Measurements from ENCODE around the gene KIF5C. TPM values are rescaled to one million over a fixed set of nuclear protein-coding genes. Genes with fewer than 3 reads are reported as not detected.

The KIF5C gene
- polyA plus RNA-seq, 2 donors: 0.16 to 0.18 TPM

DNA sequence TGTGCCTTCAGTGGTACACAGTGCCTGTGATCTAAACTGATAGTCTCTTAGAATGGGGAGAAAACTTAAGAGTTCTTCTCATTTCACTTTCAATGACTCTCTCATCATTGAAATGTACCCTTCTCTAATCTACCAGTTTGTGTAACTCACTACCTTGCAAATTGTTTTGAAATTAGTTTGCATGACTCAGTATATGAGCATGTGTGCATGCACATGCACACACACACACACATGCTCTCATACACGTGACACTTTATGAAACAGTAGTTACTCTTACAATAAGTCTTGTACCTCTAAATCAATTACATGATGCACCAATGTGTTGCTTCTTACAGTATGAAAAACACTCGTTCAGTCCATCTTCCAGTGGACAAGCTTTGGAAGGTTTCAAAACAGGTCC is 174.1 kb downstream of the KIF5C start:
- no peaks in the 10 kb centered on the region for H3K36me3 ChIP-seq (ENCODE audit: control insufficient read depth in 2 of 2, insufficient read depth in 2 of 2, low read length in 1 of 2)
- no peaks in the 10 kb centered on the region for H3K4me1 ChIP-seq (ENCODE audit: control insufficient read depth in 2 of 2, insufficient read depth in 2 of 2, low read length in 1 of 2)
- H3K4me3 ChIP-seq (ENCODE audit: low read depth in 1 of 2, low read length in 2 of 2): no peak overlapping the region
- WGBS, 2 donors: 81 to 85% methylated on average over 2 of the region's 2 CpGs
- H3K9me3 ChIP-seq (ENCODE audit: control insufficient read depth in 2 of 2, insufficient read depth in 1 of 2, low read depth in 1 of 2, low read length in 1 of 2): peaks cover 0 to 2% of the 10 kb centered on the region in 2 donors
- H3K27ac ChIP-seq (ENCODE audit: low read depth in 2 of 2, low read length in 1 of 2): no peak overlapping the region
- H3K27me3 ChIP-seq (ENCODE audit: control insufficient read depth in 1 of 2, insufficient read depth in 2 of 2, low read length in 2 of 2): no peaks in the 10 kb centered on the region

DNA sequence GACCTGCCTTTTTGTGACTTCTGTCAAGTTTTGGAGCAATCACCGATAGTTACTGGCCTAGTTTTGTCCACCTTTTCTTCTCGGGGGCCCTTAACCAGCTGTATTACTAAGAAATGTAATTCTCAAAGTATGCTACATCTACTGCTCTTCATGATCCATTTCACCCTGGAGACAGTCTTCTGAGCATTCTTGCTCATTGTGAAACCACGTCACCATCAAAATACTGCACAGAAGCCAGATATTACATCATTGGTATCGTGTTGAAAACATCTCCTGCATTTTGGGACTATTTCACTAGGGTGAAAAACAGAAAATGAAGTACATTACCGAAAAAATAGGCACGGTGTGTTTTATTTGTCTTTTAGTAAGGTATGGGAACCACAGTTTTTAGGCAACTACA is 175.2 kb downstream of the KIF5C start:
- H3K36me3 ChIP-seq (ENCODE audit: control insufficient read depth in 2 of 2, insufficient read depth in 2 of 2, low read length in 1 of 2): no peaks in the 10 kb centered on the region
- no peaks in the 10 kb centered on the region for H3K4me1 ChIP-seq (ENCODE audit: control insufficient read depth in 2 of 2, insufficient read depth in 2 of 2, low read length in 1 of 2)
- no peaks in the 10 kb centered on the region for H3K27me3 ChIP-seq (ENCODE audit: control insufficient read depth in 1 of 2, insufficient read depth in 2 of 2, low read length in 2 of 2)
- peaks cover 0 to 2% of the 10 kb centered on the region in 2 donors for H3K9me3 ChIP-seq (ENCODE audit: control insufficient read depth in 2 of 2, insufficient read depth in 1 of 2, low read depth in 1 of 2, low read length in 1 of 2)
- no peak overlapping the region for H3K4me3 ChIP-seq (ENCODE audit: low read depth in 1 of 2, low read length in 2 of 2)
- 71 to 73% methylated on average over 6 of the region's 6 CpGs for WGBS, 2 donors
- H3K27ac ChIP-seq (ENCODE audit: low read depth in 2 of 2, low read length in 1 of 2): no peak overlapping the region

DNA sequence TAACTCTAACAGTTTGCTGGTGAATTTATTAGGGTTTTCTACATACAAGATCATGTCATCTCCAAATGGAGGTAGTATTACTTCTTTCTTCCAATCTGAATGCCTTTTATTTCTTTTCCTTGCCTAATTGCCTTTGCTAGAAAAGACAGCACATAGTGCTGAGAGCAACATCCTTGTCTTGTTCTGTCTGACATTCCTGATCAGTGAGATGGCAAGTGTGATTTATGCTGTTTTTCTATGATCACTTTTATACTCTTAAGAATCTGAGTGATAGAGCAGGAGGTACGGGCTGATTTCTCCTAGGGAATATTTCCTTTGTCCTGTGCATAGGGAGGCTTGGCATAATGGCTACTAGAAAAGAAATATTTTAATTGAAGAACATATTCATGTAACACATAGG is 180.7 kb downstream of the KIF5C start:
- WGBS, 2 donors: 52 to 78% methylated on average over 1 of the region's 1 CpG

DNA sequence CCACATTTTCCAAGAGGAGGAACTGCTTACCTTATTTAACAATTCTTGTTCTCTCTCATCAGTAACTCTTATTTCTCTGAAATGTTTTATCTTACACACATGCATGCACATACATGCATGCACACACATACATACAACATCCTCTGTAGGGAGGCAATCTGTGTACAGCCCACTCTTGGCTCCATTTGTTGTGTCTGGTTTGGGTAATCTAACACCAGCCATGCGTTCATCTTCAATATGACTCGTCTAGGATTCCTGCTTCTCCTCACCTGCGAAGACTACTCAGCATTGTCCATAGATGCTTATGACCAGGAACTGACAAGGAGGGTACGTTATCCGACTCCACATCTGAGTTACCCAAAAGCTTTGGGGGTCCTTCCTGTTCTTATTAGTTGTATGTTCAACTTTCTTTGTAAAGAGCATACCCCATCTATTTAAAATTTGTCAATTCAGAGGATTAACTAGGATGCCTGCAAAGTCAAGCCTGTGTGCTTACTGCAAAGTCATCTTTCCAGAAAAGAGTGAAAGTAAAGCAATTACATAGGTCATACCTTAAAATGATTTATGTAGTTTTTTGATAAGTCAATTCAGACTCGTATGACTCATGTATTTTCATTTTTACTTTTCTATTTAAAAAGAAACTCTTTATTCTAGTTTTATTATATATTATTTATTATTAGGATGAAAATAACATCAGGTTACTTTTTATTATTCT is 181.7 kb downstream of the KIF5C start:
- H3K9me3 ChIP-seq (ENCODE audit: control insufficient read depth in 2 of 2, insufficient read depth in 1 of 2, low read depth in 1 of 2, low read length in 1 of 2): no peaks in the 10 kb centered on the region
- H3K4me3 ChIP-seq (ENCODE audit: low read depth in 1 of 2, low read length in 2 of 2): no peak overlapping the region
- H3K4me1 ChIP-seq (ENCODE audit: control insufficient read depth in 2 of 2, insufficient read depth in 2 of 2, low read length in 1 of 2): peaks cover 0 to 2% of the 10 kb centered on the region in 2 donors
- no peaks in the 10 kb centered on the region for H3K36me3 ChIP-seq (ENCODE audit: control insufficient read depth in 2 of 2, insufficient read depth in 2 of 2, low read length in 1 of 2)
- no peak overlapping the region for H3K27ac ChIP-seq (ENCODE audit: low read depth in 2 of 2, low read length in 1 of 2)
- H3K27me3 ChIP-seq (ENCODE audit: control insufficient read depth in 1 of 2, insufficient read depth in 2 of 2, low read length in 2 of 2): no peaks in the 10 kb centered on the region
- 79 to 80% methylated on average over 6 of the region's 6 CpGs for WGBS, 2 donors

More for the DNA sequence above, 180.7 kb downstream of the KIF5C start:
- Histone ChIP-seq H3K4me3 (ENCODE audit: low read depth in 1 of 2, low read length in 2 of 2) (no peak overlapping the region), H3K27me3 (ENCODE audit: control insufficient read depth in 1 of 2, insufficient read depth in 2 of 2, low read length in 2 of 2) (no peaks in the 10 kb centered on the region), H3K36me3 (ENCODE audit: control insufficient read depth in 2 of 2, insufficient read depth in 2 of 2, low read length in 1 of 2) (no peaks in the 10 kb centered on the region), H3K4me1 (ENCODE audit: control insufficient read depth in 2 of 2, insufficient read depth in 2 of 2, low read length in 1 of 2) (peaks cover 0 to 2% of the 10 kb centered on the region in 2 donors), H3K27ac (ENCODE audit: low read depth in 2 of 2, low read length in 1 of 2) (no peak overlapping the region), H3K9me3 (ENCODE audit: control insufficient read depth in 2 of 2, insufficient read depth in 1 of 2, low read depth in 1 of 2, low read length in 1 of 2) (no peaks in the 10 kb centered on the region)

DNA sequence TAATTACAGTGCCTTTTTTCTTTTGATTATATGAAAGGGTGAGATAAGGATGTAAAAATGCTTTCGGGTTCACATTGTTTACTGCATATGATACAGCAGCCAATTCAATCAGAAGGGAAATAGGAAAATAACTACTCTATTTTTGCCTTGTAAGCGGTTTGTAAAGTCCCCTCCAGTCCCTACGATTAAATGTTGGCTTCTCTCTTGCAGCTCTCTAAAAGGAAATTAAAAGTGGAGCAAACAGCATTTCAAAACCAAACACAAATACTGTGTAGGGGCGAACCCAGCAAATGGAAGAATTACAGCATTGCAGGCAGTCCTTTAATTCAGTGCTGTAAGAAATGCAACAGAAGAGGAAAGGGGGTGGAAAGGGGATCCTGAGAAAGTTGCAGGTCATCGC is 182.4 kb downstream of the KIF5C start:
- H3K4me3 ChIP-seq (ENCODE audit: low read depth in 1 of 2, low read length in 2 of 2): no peak overlapping the region
- no peaks in the 10 kb centered on the region for H3K27me3 ChIP-seq (ENCODE audit: control insufficient read depth in 1 of 2, insufficient read depth in 2 of 2, low read length in 2 of 2)
- no peak overlapping the region for H3K27ac ChIP-seq (ENCODE audit: low read depth in 2 of 2, low read length in 1 of 2)
- peaks cover 0 to 2% of the 10 kb centered on the region in 2 donors for H3K4me1 ChIP-seq (ENCODE audit: control insufficient read depth in 2 of 2, insufficient read depth in 2 of 2, low read length in 1 of 2)
- H3K36me3 ChIP-seq (ENCODE audit: control insufficient read depth in 2 of 2, insufficient read depth in 2 of 2, low read length in 1 of 2): no peaks in the 10 kb centered on the region
- 49 to 53% methylated on average over 5 of the region's 5 CpGs for WGBS, 2 donors
- H3K9me3 ChIP-seq (ENCODE audit: control insufficient read depth in 2 of 2, insufficient read depth in 1 of 2, low read depth in 1 of 2, low read length in 1 of 2): no peaks in the 10 kb centered on the region

DNA sequence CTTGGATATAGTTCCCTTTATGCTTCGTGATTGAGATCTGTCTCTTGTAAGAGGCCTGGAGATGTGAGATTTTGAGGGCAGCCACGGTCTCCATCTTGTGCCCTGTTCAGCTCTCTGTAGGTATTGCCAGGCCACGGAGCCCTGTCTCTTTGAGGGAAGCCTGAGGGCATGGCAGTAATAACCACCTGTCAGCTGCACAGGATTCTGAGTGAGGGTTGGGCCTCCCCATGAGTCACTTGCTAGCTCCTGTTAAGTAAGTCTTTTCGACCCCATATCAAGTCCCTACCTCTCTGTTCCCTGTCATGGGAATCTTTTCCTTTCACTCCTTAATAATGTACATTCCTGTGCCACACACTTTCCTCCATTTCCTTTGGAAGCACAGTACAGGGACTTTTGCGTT is 183.9 kb downstream of the KIF5C start:
- Histone ChIP-seq H3K27me3 (ENCODE audit: control insufficient read depth in 1 of 2, insufficient read depth in 2 of 2, low read length in 2 of 2) (no peaks in the 10 kb centered on the region), H3K27ac (ENCODE audit: low read depth in 2 of 2, low read length in 1 of 2) (no peak overlapping the region), H3K4me1 (ENCODE audit: control insufficient read depth in 2 of 2, insufficient read depth in 2 of 2, low read length in 1 of 2) (peaks cover 0 to 2% of the 10 kb centered on the region in 2 donors), H3K4me3 (ENCODE audit: low read depth in 1 of 2, low read length in 2 of 2) (no peak overlapping the region), H3K9me3 (ENCODE audit: control insufficient read depth in 2 of 2, insufficient read depth in 1 of 2, low read depth in 1 of 2, low read length in 1 of 2) (no peaks in the 10 kb centered on the region), H3K36me3 (ENCODE audit: control insufficient read depth in 2 of 2, insufficient read depth in 2 of 2, low read length in 1 of 2) (no peaks in the 10 kb centered on the region)
- 72 to 83% methylated on average over 5 of the region's 5 CpGs for WGBS, 2 donors

DNA sequence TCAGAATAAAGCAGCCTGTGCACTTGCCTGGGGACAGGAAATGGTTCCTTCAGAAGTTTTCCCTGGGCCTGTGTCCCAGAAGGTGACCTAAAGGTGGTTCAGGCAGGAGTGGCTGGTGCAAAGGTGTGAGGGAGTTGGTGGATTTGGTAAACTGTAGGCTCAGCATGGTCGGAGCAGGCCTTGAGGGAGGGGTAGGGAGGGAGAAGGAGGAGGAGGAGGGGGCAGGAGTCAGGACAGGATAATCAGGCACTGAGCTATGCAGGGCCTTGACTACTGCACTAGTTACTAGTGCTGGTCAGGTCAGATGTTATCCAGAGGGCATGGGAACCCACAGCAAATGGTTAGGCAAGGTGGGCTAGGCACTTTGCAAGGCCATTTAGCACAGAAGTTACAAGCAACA is 184.8 kb downstream of the KIF5C start:
- no peaks in the 10 kb centered on the region for H3K27me3 ChIP-seq (ENCODE audit: control insufficient read depth in 1 of 2, insufficient read depth in 2 of 2, low read length in 2 of 2)
- H3K4me3 ChIP-seq (ENCODE audit: low read depth in 1 of 2, low read length in 2 of 2): no peak overlapping the region
- no peaks in the 10 kb centered on the region for H3K36me3 ChIP-seq (ENCODE audit: control insufficient read depth in 2 of 2, insufficient read depth in 2 of 2, low read length in 1 of 2)
- H3K27ac ChIP-seq (ENCODE audit: low read depth in 2 of 2, low read length in 1 of 2): no peak overlapping the region
- H3K9me3 ChIP-seq (ENCODE audit: control insufficient read depth in 2 of 2, insufficient read depth in 1 of 2, low read depth in 1 of 2, low read length in 1 of 2): no peaks in the 10 kb centered on the region
- 44 to 75% methylated on average over 1 of the region's 1 CpG for WGBS, 2 donors
- peaks cover 0 to 2% of the 10 kb centered on the region in 2 donors for H3K4me1 ChIP-seq (ENCODE audit: control insufficient read depth in 2 of 2, insufficient read depth in 2 of 2, low read length in 1 of 2)

DNA sequence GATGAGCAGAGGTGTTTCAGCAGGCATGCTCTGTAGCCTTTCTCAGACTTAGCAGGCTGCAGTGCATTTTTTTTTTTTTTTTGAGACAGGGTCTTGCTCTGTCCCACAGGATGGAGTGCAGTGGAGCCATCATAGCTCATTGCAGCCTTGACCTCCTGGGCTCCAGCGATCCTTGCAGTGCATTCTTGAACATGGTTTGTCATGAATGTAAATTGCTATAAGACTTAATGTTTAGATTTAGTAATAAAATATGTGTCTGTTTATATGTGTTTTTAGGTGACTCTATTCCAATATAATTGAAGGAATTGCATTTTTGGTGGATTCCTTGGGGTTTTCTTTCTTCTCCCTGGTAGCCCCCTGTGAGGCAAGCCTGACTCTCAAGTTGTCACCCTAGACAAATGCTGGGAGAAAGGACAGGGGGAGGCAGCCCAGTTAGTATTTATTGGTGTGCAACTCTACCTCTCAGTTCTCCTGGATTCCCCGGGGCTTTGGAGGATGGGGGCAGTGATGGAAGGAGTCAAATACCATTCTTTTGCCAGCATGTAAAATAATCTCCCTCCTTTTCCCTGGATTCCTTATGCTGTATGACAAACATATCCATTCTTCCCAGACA is 186.2 kb downstream of the KIF5C start:
- Histone ChIP-seq H3K36me3 (ENCODE audit: control insufficient read depth in 2 of 2, insufficient read depth in 2 of 2, low read length in 1 of 2) (no peaks in the 10 kb centered on the region), H3K4me1 (ENCODE audit: control insufficient read depth in 2 of 2, insufficient read depth in 2 of 2, low read length in 1 of 2) (peaks cover 0 to 2% of the 10 kb centered on the region in 2 donors), H3K4me3 (ENCODE audit: low read depth in 1 of 2, low read length in 2 of 2) (no peak overlapping the region), H3K27ac (ENCODE audit: low read depth in 2 of 2, low read length in 1 of 2) (no peak overlapping the region), H3K27me3 (ENCODE audit: control insufficient read depth in 1 of 2, insufficient read depth in 2 of 2, low read length in 2 of 2) (no peaks in the 10 kb centered on the region), H3K9me3 (ENCODE audit: control insufficient read depth in 2 of 2, insufficient read depth in 1 of 2, low read depth in 1 of 2, low read length in 1 of 2) (no peaks in the 10 kb centered on the region)
- WGBS, 2 donors: 86 to 92% methylated on average over 2 of the region's 2 CpGs

DNA sequence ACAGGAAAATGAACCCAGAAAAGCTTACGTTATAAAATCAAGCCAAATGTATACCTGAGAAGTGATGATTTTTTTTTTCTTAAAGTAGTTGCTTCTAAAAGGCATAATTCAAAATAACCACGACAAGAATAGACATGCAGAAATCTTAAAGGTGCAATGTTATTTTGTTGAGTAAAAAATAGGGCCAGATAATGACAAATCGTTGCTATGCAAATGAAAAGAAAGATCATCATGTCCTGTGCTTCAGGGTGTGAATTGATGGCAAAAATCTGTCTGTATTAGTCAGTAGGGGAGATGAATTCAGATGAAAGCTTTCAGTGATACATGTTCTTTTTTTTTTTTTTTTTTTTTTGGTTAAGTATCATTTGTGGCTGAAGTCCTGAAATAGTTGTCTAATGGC is 187.5 kb downstream of the KIF5C start:
- Histone ChIP-seq H3K9me3 (ENCODE audit: control insufficient read depth in 2 of 2, insufficient read depth in 1 of 2, low read depth in 1 of 2, low read length in 1 of 2) (no peaks in the 10 kb centered on the region), H3K27ac (ENCODE audit: low read depth in 2 of 2, low read length in 1 of 2) (no peak overlapping the region), H3K36me3 (ENCODE audit: control insufficient read depth in 2 of 2, insufficient read depth in 2 of 2, low read length in 1 of 2) (no peaks in the 10 kb centered on the region), H3K27me3 (ENCODE audit: control insufficient read depth in 1 of 2, insufficient read depth in 2 of 2, low read length in 2 of 2) (no peaks in the 10 kb centered on the region), H3K4me3 (ENCODE audit: low read depth in 1 of 2, low read length in 2 of 2) (no peak overlapping the region), H3K4me1 (ENCODE audit: control insufficient read depth in 2 of 2, insufficient read depth in 2 of 2, low read length in 1 of 2) (peaks cover 0 to 2% of the 10 kb centered on the region in 2 donors)
- 48 to 66% methylated on average over 3 of the region's 3 CpGs for WGBS, 2 donors

DNA sequence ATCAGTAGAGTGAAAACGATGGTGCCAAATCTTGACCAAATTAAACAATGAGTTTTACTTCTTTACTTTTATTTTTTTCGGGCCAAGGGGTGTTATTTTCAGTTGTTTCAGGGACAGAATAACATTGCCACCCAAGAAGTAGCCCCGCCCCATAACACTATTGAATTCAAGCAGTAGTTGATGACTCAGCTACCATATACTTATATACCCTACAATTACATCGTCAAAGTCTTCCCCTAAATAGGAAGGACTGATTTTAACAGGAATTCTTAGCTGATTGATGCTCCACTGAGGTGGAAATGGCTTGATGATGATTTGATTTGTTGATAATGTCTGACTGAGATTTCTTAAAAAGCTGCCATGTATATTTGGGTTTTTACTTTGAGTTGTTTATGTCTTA is 188.2 kb downstream of the KIF5C start:
- 61 to 78% methylated on average over 4 of the region's 4 CpGs for WGBS, 2 donors
- Histone ChIP-seq H3K4me1 (ENCODE audit: control insufficient read depth in 2 of 2, insufficient read depth in 2 of 2, low read length in 1 of 2) (peaks cover 0 to 2% of the 10 kb centered on the region in 2 donors), H3K36me3 (ENCODE audit: control insufficient read depth in 2 of 2, insufficient read depth in 2 of 2, low read length in 1 of 2) (no peaks in the 10 kb centered on the region), H3K9me3 (ENCODE audit: control insufficient read depth in 2 of 2, insufficient read depth in 1 of 2, low read depth in 1 of 2, low read length in 1 of 2) (no peaks in the 10 kb centered on the region), H3K4me3 (ENCODE audit: low read depth in 1 of 2, low read length in 2 of 2) (no peak overlapping the region), H3K27ac (ENCODE audit: low read depth in 2 of 2, low read length in 1 of 2) (no peak overlapping the region), H3K27me3 (ENCODE audit: control insufficient read depth in 1 of 2, insufficient read depth in 2 of 2, low read length in 2 of 2) (no peaks in the 10 kb centered on the region)

Measured in esophagus (tissue), 2 donors.